SK-N-SH treated with all-trans-retinoic acid at 6 μM for 48 hours (cell line): ENCODE results near the gene DCDC1.

Experiments used
- ATAC-seq: fragments of 200-7000 bp; cut with Tn5 transposase; 3 replicates; pipeline ENCODE4 v1.9.1; 2020; ENCODE audit warnings: mild to moderate bottlenecking, moderate library complexity
- ARNTL ChIP-seq: fragments of 450-650 bp; formaldehyde crosslinking; IDR thresholded peaks from 2 replicates; pipeline ENCODE4 v1.5.0; 2020; ENCODE audit warnings: low read depth, mild to moderate bottlenecking, moderate library complexity, borderline replicate concordance
- BACH2 ChIP-seq: fragments of 250-450 bp; sonication (Bioruptor Pico); IDR thresholded peaks from 2 replicates; pipeline ENCODE4 v1.9.0; 2021; ENCODE audit warnings: mild to moderate bottlenecking, borderline replicate concordance
- CSDC2 ChIP-seq: fragments of 250-450 bp; sonication (Bioruptor Pico); IDR thresholded peaks from 2 replicates; pipeline ENCODE4 v1.5.0; 2020; ENCODE audit warnings: mild to moderate bottlenecking, moderate library complexity
- ESRRG ChIP-seq: fragments of 250-450 bp; sonication (Bioruptor Pico); IDR thresholded peaks from 2 replicates; pipeline ENCODE4 v1.6.1; 2021; ENCODE audit warnings: mild to moderate bottlenecking
- GLIS3 ChIP-seq: fragments of 250-450 bp; sonication (Bioruptor Pico); IDR thresholded peaks from 2 replicates; pipeline ENCODE4 v1.5.0; 2020; ENCODE audit warnings: mild to moderate bottlenecking, moderate library complexity
- ISL1 ChIP-seq: fragments of 250-450 bp; sonication (Bioruptor Pico); IDR thresholded peaks from 2 replicates; pipeline ENCODE4 v2.1.2; 2022; ENCODE audit warnings: mild to moderate bottlenecking, moderate library complexity
- OSR1 ChIP-seq: fragments of 250-450 bp; sonication (Bioruptor Pico); IDR thresholded peaks from 2 replicates; pipeline ENCODE4 v1.8.0; 2022; ENCODE audit warnings: moderate library complexity, mild to moderate bottlenecking, inconsistent platforms
- PPARA ChIP-seq: fragments of 250-450 bp; sonication (Bioruptor Pico); IDR thresholded peaks from 2 replicates; pipeline ENCODE4 v1.5.0; 2020; ENCODE audit warnings: mild to moderate bottlenecking, borderline replicate concordance
- RARB ChIP-seq: fragments of 250-450 bp; sonication (Bioruptor Pico); IDR thresholded peaks from 2 replicates; pipeline ENCODE4 v1.8.0; 2021; ENCODE audit warnings: mild to moderate bottlenecking, moderate library complexity
- SNAI2 ChIP-seq: fragments of 250-450 bp; sonication (Bioruptor Pico); IDR thresholded peaks from 2 replicates; pipeline ENCODE4 v1.5.0; 2020; ENCODE audit warnings: mild to moderate bottlenecking, moderate library complexity
- TCF4 ChIP-seq: fragments of 250-450 bp; sonication (Bioruptor Pico); IDR thresholded peaks from 2 replicates; pipeline ENCODE4 v1.8.0; 2021; ENCODE audit warnings: mild to moderate bottlenecking, moderate library complexity, borderline replicate concordance
- TOX ChIP-seq: fragments of 250-450 bp; sonication (Bioruptor Pico); IDR thresholded peaks from 2 replicates; pipeline ENCODE4 v1.8.0; 2021; ENCODE audit warnings: mild to moderate bottlenecking, moderate library complexity, borderline replicate concordance
- ZC3H10 ChIP-seq: fragments of 250-450 bp; sonication (Bioruptor Pico); IDR thresholded peaks from 2 replicates; pipeline ENCODE4 v1.5.1; 2021; ENCODE audit warnings: mild to moderate bottlenecking, moderate library complexity
- ZFP3 ChIP-seq: fragments of 250-450 bp; sonication (Bioruptor Pico); IDR thresholded peaks from 2 replicates; pipeline ENCODE4 v1.5.0; 2020; ENCODE audit warnings: mild to moderate bottlenecking, moderate library complexity
- ZFP30 ChIP-seq: fragments of 450-650 bp; formaldehyde crosslinking; IDR thresholded peaks from 2 replicates; pipeline ENCODE4 v1.5.0; 2022; ENCODE audit warnings: mild to moderate bottlenecking, moderate library complexity
- ZNF70 ChIP-seq: fragments of 450-650 bp; formaldehyde crosslinking; IDR thresholded peaks from 2 replicates; pipeline ENCODE4 v1.5.0; 2020; ENCODE audit warnings: mild to moderate bottlenecking, moderate library complexity
- ZNF8 ChIP-seq: fragments of 450-650 bp; formaldehyde crosslinking; IDR thresholded peaks from 2 replicates; pipeline ENCODE4 v1.5.0; 2020; ENCODE audit warnings: mild to moderate bottlenecking, moderate library complexity
- TF ChIP-seq, protein P1 (sequence below): fragments of 250-450 bp; sonication (Bioruptor Pico); IDR thresholded peaks from 2 replicates; pipeline ENCODE4 v1.5.0; 2020; ENCODE audit warnings: mild to moderate bottlenecking, moderate library complexity
- TF ChIP-seq, protein P2 (sequence below): fragments of 250-450 bp; sonication (Bioruptor Pico); IDR thresholded peaks from 2 replicates; pipeline ENCODE4 v1.8.0; 2021; ENCODE audit warnings: low read depth, mild to moderate bottlenecking, moderate library complexity, borderline replicate concordance
- TF ChIP-seq, protein P3 (sequence below): fragments of 250-450 bp; sonication (Bioruptor Pico); IDR thresholded peaks from 2 replicates; pipeline ENCODE4 v1.5.1; 2020; ENCODE audit warnings: low read depth, mild to moderate bottlenecking, moderate library complexity
- TF ChIP-seq, protein P4 (sequence below): fragments of 250-450 bp; sonication (Bioruptor Pico); IDR thresholded peaks from 2 replicates; pipeline ENCODE4 v1.5.1; 2021; ENCODE audit warnings: mild to moderate bottlenecking, moderate library complexity
- TF ChIP-seq, protein P5 (sequence below): fragments of 250-450 bp; sonication (Bioruptor Pico); IDR thresholded peaks from 2 replicates; pipeline ENCODE4 v1.8.0; 2020; ENCODE audit warnings: mild to moderate bottlenecking, moderate library complexity, borderline replicate concordance

DCDC1 gene

DNA sequence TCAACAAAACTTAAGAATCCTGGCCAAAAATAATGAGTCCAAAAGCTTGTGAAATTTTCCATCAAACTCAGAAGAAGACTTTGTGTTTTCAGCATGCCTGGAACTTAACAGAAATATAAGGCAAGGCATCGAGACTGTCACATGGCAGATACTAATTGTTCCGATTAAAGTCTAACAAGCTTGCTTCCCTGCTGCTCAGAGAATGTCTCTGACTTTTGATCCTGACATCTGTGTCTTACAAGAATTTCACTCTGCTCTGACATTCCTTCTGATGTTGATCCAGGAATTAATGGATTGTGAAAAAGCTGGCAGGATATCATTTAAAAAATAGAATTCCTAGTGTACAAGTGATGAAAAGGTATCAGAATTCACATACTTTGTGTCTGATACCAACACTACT, 170.2 kb downstream of the DCDC1 start (continued):
- TF ChIP-seq ZNF8 (CRISPR knock-in tag) (no peak), BACH2 (CRISPR knock-in tag) (no peak), CSDC2 (CRISPR knock-in tag) (no peak), OSR1 (no peak), SNAI2 (no peak), ZFP30 (CRISPR knock-in tag) (no peak)

DNA sequence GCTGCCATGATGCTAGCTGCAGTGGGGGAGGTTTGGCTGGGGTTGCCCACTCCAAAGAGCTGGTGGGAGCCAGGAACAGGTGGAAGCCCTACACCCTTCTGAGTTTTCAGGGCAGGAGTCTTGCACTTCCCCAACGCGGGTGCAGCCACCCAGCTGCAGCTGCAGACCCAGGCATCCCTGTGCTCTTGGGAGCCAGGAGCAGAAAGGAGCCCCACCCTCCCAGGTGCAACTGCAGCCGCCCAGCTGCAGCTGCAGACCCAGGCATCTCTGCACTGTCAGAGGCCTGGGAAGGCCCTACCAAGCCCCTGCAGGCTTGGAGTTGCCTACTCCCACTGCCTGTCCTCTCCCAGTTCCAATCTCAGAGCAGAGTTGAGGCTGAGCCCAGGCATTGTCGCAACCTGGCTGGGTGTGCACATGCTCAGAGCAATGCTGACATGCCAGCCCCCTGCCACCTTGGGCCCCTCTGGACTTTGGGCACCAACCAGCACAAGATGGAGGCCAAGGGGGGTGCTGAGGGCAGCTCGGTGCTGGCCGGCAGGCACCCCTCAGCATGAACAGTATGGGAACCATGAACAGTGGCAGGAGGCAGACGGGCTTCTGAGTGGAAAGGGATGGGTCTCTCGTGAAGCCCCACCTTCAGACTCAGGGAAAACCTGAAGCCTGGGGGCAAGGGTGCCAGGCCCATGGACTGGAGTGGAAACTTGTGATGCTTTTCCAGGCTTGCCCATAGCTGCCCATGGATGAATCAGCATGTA, 195.4 kb downstream of the DCDC1 start:
- no peak for ATAC-seq
- TF ChIP-seq, protein P1, sequence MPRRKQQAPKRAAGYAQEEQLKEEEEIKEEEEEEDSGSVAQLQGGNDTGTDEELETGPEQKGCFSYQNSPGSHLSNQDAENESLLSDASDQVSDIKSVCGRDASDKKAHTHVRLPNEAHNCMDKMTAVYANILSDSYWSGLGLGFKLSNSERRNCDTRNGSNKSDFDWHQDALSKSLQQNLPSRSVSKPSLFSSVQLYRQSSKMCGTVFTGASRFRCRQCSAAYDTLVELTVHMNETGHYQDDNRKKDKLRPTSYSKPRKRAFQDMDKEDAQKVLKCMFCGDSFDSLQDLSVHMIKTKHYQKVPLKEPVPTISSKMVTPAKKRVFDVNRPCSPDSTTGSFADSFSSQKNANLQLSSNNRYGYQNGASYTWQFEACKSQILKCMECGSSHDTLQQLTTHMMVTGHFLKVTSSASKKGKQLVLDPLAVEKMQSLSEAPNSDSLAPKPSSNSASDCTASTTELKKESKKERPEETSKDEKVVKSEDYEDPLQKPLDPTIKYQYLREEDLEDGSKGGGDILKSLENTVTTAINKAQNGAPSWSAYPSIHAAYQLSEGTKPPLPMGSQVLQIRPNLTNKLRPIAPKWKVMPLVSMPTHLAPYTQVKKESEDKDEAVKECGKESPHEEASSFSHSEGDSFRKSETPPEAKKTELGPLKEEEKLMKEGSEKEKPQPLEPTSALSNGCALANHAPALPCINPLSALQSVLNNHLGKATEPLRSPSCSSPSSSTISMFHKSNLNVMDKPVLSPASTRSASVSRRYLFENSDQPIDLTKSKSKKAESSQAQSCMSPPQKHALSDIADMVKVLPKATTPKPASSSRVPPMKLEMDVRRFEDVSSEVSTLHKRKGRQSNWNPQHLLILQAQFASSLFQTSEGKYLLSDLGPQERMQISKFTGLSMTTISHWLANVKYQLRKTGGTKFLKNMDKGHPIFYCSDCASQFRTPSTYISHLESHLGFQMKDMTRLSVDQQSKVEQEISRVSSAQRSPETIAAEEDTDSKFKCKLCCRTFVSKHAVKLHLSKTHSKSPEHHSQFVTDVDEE (CRISPR knock-in tag), result no peak
- no peak for TF ChIP-seq ZFP3 (CRISPR knock-in tag)
- no peak for TF ChIP-seq TCF4
- TF ChIP-seq CSDC2 (CRISPR knock-in tag), result no peak
- no peak for TF ChIP-seq PPARA (CRISPR knock-in tag)
- TF ChIP-seq, protein P2, sequence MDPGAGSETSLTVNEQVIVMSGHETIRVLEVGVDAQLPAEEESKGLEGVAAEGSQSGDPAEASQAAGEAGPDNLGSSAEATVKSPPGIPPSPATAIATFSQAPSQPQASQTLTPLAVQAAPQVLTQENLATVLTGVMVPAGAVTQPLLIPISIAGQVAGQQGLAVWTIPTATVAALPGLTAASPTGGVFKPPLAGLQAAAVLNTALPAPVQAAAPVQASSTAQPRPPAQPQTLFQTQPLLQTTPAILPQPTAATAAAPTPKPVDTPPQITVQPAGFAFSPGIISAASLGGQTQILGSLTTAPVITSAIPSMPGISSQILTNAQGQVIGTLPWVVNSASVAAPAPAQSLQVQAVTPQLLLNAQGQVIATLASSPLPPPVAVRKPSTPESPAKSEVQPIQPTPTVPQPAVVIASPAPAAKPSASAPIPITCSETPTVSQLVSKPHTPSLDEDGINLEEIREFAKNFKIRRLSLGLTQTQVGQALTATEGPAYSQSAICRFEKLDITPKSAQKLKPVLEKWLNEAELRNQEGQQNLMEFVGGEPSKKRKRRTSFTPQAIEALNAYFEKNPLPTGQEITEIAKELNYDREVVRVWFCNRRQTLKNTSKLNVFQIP, result no peak
- no peak for TF ChIP-seq GLIS3 (CRISPR knock-in tag)
- no peak for TF ChIP-seq ISL1 (CRISPR knock-in tag)
- no peak for TF ChIP-seq ZC3H10 (CRISPR knock-in tag)
- no peak for TF ChIP-seq SNAI2
- TF ChIP-seq, all 23 proteins: peak for 0

DNA sequence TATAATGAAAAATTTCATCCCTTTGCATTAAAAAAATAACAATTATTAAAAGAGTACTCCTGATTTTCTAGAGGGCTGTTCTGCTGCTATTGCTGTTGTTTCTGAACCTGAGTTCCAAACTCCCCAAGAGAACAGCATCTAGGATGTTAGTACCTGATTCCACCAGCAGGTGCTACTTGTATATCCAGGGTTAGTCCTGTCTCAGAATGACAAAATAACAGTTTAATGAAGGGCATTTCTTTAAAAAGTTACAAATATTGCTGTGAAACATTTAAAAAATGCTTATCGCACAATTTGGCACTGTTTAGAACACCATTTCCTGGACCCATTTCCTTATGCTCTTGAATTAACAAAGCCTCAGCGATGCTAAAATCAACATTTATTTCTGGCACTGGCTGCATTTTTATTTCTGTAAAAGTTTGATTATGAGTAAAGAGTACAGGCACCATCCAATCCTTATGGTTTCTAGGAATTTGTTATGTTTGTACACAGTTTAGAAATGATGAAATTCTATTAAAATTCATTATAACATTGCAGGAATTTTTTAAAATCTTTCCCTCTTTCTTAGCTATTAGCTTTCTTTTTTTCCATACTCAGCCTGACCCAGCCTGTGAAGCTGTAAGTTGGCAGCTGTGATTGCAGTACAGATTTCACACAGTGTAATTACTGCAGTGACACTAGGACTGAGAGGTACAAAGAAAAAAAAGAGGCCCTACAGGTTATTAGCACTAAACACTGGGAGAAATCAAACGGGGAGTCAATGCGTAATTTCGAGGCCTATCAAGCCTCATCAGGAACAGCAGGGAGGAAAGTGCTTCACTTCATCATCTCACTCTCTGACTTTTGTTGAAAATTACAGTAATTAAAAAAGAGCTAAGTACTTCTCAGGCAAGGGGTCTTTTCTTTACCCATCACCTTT, 208.8 kb downstream of the DCDC1 start:
- no peak for TF ChIP-seq CSDC2 (CRISPR knock-in tag)
- TF ChIP-seq ZFP30 (CRISPR knock-in tag), result no peak
- no peak for TF ChIP-seq ZNF70 (CRISPR knock-in tag)
- TF ChIP-seq, protein P3, sequence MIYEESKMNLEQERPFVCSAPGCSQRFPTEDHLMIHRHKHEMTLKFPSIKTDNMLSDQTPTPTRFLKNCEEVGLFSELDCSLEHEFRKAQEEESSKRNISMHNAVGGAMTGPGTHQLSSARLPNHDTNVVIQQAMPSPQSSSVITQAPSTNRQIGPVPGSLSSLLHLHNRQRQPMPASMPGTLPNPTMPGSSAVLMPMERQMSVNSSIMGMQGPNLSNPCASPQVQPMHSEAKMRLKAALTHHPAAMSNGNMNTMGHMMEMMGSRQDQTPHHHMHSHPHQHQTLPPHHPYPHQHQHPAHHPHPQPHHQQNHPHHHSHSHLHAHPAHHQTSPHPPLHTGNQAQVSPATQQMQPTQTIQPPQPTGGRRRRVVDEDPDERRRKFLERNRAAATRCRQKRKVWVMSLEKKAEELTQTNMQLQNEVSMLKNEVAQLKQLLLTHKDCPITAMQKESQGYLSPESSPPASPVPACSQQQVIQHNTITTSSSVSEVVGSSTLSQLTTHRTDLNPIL (CRISPR knock-in tag), result no peak
- TF ChIP-seq ESRRG, result no peak
- TF ChIP-seq ZC3H10 (CRISPR knock-in tag), result no peak
- TF ChIP-seq SNAI2, result no peak
- no peak for TF ChIP-seq ISL1 (CRISPR knock-in tag)
- TF ChIP-seq PPARA (CRISPR knock-in tag), result no peak
- TF ChIP-seq, protein P1 (CRISPR knock-in tag), result no peak
- TF ChIP-seq ZFP3 (CRISPR knock-in tag), result no peak
- TF ChIP-seq, protein P4, sequence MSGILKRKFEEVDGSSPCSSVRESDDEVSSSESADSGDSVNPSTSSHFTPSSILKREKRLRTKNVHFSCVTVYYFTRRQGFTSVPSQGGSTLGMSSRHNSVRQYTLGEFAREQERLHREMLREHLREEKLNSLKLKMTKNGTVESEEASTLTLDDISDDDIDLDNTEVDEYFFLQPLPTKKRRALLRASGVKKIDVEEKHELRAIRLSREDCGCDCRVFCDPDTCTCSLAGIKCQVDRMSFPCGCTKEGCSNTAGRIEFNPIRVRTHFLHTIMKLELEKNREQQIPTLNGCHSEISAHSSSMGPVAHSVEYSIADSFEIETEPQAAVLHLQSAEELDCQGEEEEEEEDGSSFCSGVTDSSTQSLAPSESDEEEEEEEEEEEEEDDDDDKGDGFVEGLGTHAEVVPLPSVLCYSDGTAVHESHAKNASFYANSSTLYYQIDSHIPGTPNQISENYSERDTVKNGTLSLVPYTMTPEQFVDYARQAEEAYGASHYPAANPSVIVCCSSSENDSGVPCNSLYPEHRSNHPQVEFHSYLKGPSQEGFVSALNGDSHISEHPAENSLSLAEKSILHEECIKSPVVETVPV (CRISPR knock-in tag), result no peak
- TF ChIP-seq RARB (CRISPR knock-in tag), result no peak
- no peak for TF ChIP-seq BACH2 (CRISPR knock-in tag)
- no peak for TF ChIP-seq ARNTL (CRISPR knock-in tag)
- TF ChIP-seq TCF4, result no peak
- TF ChIP-seq, protein P5, sequence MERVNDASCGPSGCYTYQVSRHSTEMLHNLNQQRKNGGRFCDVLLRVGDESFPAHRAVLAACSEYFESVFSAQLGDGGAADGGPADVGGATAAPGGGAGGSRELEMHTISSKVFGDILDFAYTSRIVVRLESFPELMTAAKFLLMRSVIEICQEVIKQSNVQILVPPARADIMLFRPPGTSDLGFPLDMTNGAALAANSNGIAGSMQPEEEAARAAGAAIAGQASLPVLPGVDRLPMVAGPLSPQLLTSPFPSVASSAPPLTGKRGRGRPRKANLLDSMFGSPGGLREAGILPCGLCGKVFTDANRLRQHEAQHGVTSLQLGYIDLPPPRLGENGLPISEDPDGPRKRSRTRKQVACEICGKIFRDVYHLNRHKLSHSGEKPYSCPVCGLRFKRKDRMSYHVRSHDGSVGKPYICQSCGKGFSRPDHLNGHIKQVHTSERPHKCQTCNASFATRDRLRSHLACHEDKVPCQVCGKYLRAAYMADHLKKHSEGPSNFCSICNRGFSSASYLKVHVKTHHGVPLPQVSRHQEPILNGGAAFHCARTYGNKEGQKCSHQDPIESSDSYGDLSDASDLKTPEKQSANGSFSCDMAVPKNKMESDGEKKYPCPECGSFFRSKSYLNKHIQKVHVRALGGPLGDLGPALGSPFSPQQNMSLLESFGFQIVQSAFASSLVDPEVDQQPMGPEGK (CRISPR knock-in tag), result no peak
- no peak for TF ChIP-seq GLIS3 (CRISPR knock-in tag)
- TF ChIP-seq TOX (CRISPR knock-in tag), result no peak
- ATAC-seq, result 0 out of 3 replicates have a peak, but pooled peaks have one; percentile 46
